Sigmoid colon (tissue), 4 donors: ENCODE results near the gene OR5T3.

Source experiments
- EP300 ChIP-seq, 4 donors: sonication (generic); formaldehyde crosslinking; IDR thresholded peaks; one replicate each; pipeline ENCODE4 v1.6.1; 2017; ENCODE audit warnings: antibody characterized with exemption in 4 of 4
- POLR2A ChIP-seq, 2 donors: fragments of 450-650 bp; IDR thresholded peaks; one replicate each; pipeline ENCODE4 v1.6.1; 2016; ENCODE audit warnings: antibody characterized with exemption in 2 of 2, mild to moderate bottlenecking in 2 of 2, moderate library complexity in 2 of 2

- TF ChIP-seq POLR2A (IDR thresholded peaks at IDR 0.05) (no peak), EP300 (IDR thresholded peaks at IDR 0.05) (no peak)
Measured at GRCh38 chr11:56292154-56292553, 40.1 kb downstream of the OR5T3 start, which contains the start of gene OR8H1.
